Dendritic cell treated with granulocyte-macrophage colony-stimulating factor and Interleukin-4, amounts not matched to agents 40 ng/mL and 50 ng/mL, for 4 days (primary cell): ENCODE measurements around the gene TREX2.

ENCODE experiments used
- H3K27ac Mint-ChIP-seq: one replicate; pipeline ENCODE4 v1.8.0; 2022; ENCODE audit warnings: mild to moderate bottlenecking, mixed read lengths
- H3K27me3 Mint-ChIP-seq: one replicate; pipeline ENCODE4 v1.8.0; 2022; ENCODE audit warnings: mild to moderate bottlenecking, mixed read lengths
- H3K36me3 Mint-ChIP-seq: one replicate; pipeline ENCODE4 v1.8.0; 2022; ENCODE audit warnings: low read depth, mixed read lengths
- H3K4me1 Mint-ChIP-seq: one replicate; pipeline ENCODE4 v1.8.0; 2022; ENCODE audit warnings: low read depth, mixed read lengths
- H3K4me3 Mint-ChIP-seq: one replicate; pipeline ENCODE4 v1.8.0; 2022; ENCODE audit warnings: mild to moderate bottlenecking, moderate library complexity, mixed read lengths
- H3K9me3 Mint-ChIP-seq: one replicate; pipeline ENCODE4 v1.8.0; 2022; ENCODE audit warnings: mixed read lengths
- intact Hi-C: fragments of 100-400 bp; cut with micrococcal nuclease; formaldehyde crosslinking; loops from one replicate; pipeline ENCODE4 v1.15.0; 2022

Gene TREX2

GRCh38 chrX:153445856-153446635 lies at the start of gene TREX2:
TREX2 (minus strand) TSS chrX:153446056; CDS start chrX:153445430, 626 bp downstream.
- H3K4me1 Mint-ChIP-seq, result no peaks in the 10 kb centered on the region
- intact Hi-C loops, result no loop called here
- H3K36me3 Mint-ChIP-seq, result peaks cover 33% of the 10 kb centered on the region
- H3K9me3 Mint-ChIP-seq, result no peaks in the 10 kb centered on the region
- H3K27me3 Mint-ChIP-seq, result no peaks in the 10 kb centered on the region
- H3K27ac Mint-ChIP-seq, result no peak within 1 kb of the TSS
- no peak within 1 kb of the TSS for H3K4me3 Mint-ChIP-seq

- Mint-ChIP-seq H3K4me3 (no peak overlapping the region), H3K9me3 (no peaks in the 10 kb centered on the region), H3K27ac (no peak overlapping the region), H3K4me1 (peaks cover 6% of the 10 kb centered on the region), H3K27me3 (peaks cover 31% of the 10 kb centered on the region), H3K36me3 (no peaks in the 10 kb centered on the region)
- intact Hi-C loops, result no loop called here
Measured at GRCh38 chrX:153495362-153495751, 49.5 kb upstream of the TREX2 start.

- H3K27ac Mint-ChIP-seq, result no peak within 1 kb of the TSS
- no peaks in the 10 kb centered on the region for H3K9me3 Mint-ChIP-seq
- no peak within 1 kb of the TSS for H3K4me3 Mint-ChIP-seq
- H3K36me3 Mint-ChIP-seq, result no peaks in the 10 kb centered on the region
- peaks cover 31% of the 10 kb centered on the region for H3K27me3 Mint-ChIP-seq
- intact Hi-C loops, result no loop called here
- H3K4me1 Mint-ChIP-seq, result peaks cover 6% of the 10 kb centered on the region
Measured at GRCh38 chrX:153494541-153495361, 48.9 kb upstream of the TREX2 start, which contains the start of gene BGN. BGN (plus strand) TSS chrX:153494980; CDS start chrX:153504632, 9,652 bp downstream.

- intact Hi-C loops, result no loop called here
- Mint-ChIP-seq H3K27ac (no peak overlapping the region), H3K27me3 (peaks cover 31% of the 10 kb centered on the region), H3K4me3 (no peak overlapping the region), H3K9me3 (no peaks in the 10 kb centered on the region), H3K4me1 (peaks cover 6% of the 10 kb centered on the region), H3K36me3 (no peaks in the 10 kb centered on the region)
Measured at GRCh38 chrX:153494061-153494460, 48.2 kb upstream of the TREX2 start.

GRCh38 chrX:153493085-153493484 lies 47.2 kb upstream of the TREX2 start:
- intact Hi-C loops, result no loop called here
- H3K4me1 Mint-ChIP-seq, result peaks cover 6% of the 10 kb centered on the region
- peaks cover 31% of the 10 kb centered on the region for H3K27me3 Mint-ChIP-seq
- no peak overlapping the region for H3K4me3 Mint-ChIP-seq
- H3K9me3 Mint-ChIP-seq, result no peaks in the 10 kb centered on the region
- H3K27ac Mint-ChIP-seq, result no peak overlapping the region
- H3K36me3 Mint-ChIP-seq, result no peaks in the 10 kb centered on the region

GRCh38 chrX:153492543-153492942 lies 46.7 kb upstream of the TREX2 start:
- Mint-ChIP-seq H3K4me3 (no peak overlapping the region), H3K4me1 (peaks cover 6% of the 10 kb centered on the region), H3K27me3 (peaks cover 31% of the 10 kb centered on the region), H3K27ac (no peak overlapping the region), H3K36me3 (no peaks in the 10 kb centered on the region), H3K9me3 (no peaks in the 10 kb centered on the region)
- intact Hi-C loops, result no loop called here

GRCh38 chrX:153491918-153492317 lies 46.1 kb upstream of the TREX2 start:
- Mint-ChIP-seq H3K4me3 (no peak overlapping the region), H3K27me3 (peaks cover 31% of the 10 kb centered on the region), H3K36me3 (no peaks in the 10 kb centered on the region), H3K27ac (no peak overlapping the region), H3K4me1 (peaks cover 6% of the 10 kb centered on the region), H3K9me3 (no peaks in the 10 kb centered on the region)
- intact Hi-C loops, result no loop called here

GRCh38 chrX:153491351-153491914 lies 45.6 kb upstream of the TREX2 start:
- H3K27ac Mint-ChIP-seq, result no peak overlapping the region
- H3K27me3 Mint-ChIP-seq, result peaks cover 30% of the 10 kb centered on the region
- intact Hi-C loops, result no loop called here
- no peaks in the 10 kb centered on the region for H3K36me3 Mint-ChIP-seq
- H3K4me1 Mint-ChIP-seq, result peaks cover 6% of the 10 kb centered on the region
- H3K4me3 Mint-ChIP-seq, result no peak overlapping the region
- no peaks in the 10 kb centered on the region for H3K9me3 Mint-ChIP-seq

- H3K27me3 Mint-ChIP-seq, result peaks cover 22% of the 10 kb centered on the region
- no peaks in the 10 kb centered on the region for H3K36me3 Mint-ChIP-seq
- no peak overlapping the region for H3K4me3 Mint-ChIP-seq
- intact Hi-C loops, result no loop called here
- no peak overlapping the region for H3K27ac Mint-ChIP-seq
- H3K4me1 Mint-ChIP-seq, result peaks cover 4% of the 10 kb centered on the region
- no peaks in the 10 kb centered on the region for H3K9me3 Mint-ChIP-seq
Measured at GRCh38 chrX:153490217-153490930, 44.5 kb upstream of the TREX2 start.

- H3K27me3 Mint-ChIP-seq, result peaks cover 3% of the 10 kb centered on the region
- intact Hi-C loops, result no loop called here
- H3K4me1 Mint-ChIP-seq, result no peaks in the 10 kb centered on the region
- H3K27ac Mint-ChIP-seq, result no peak overlapping the region
- no peak overlapping the region for H3K4me3 Mint-ChIP-seq
- H3K36me3 Mint-ChIP-seq, result no peaks in the 10 kb centered on the region
- H3K9me3 Mint-ChIP-seq, result no peaks in the 10 kb centered on the region
Measured at GRCh38 chrX:153488231-153488914, 42.5 kb upstream of the TREX2 start.

GRCh38 chrX:153487590-153488071 lies 41.8 kb upstream of the TREX2 start:
- intact Hi-C loops, result no loop called here
- peaks cover 2% of the 10 kb centered on the region for H3K27me3 Mint-ChIP-seq
- no peak overlapping the region for H3K27ac Mint-ChIP-seq
- H3K4me3 Mint-ChIP-seq, result no peak overlapping the region
- H3K4me1 Mint-ChIP-seq, result no peaks in the 10 kb centered on the region
- H3K36me3 Mint-ChIP-seq, result no peaks in the 10 kb centered on the region
- H3K9me3 Mint-ChIP-seq, result no peaks in the 10 kb centered on the region

GRCh38 chrX:153486171-153486570 lies 40.3 kb upstream of the TREX2 start:
- Mint-ChIP-seq H3K27me3 (no peaks in the 10 kb centered on the region), H3K4me3 (no peak overlapping the region), H3K36me3 (no peaks in the 10 kb centered on the region), H3K9me3 (no peaks in the 10 kb centered on the region), H3K4me1 (no peaks in the 10 kb centered on the region), H3K27ac (no peak overlapping the region)
- intact Hi-C loops, result no loop called here

- no peaks in the 10 kb centered on the region for H3K9me3 Mint-ChIP-seq
- H3K36me3 Mint-ChIP-seq, result no peaks in the 10 kb centered on the region
- no peaks in the 10 kb centered on the region for H3K4me1 Mint-ChIP-seq
- H3K27ac Mint-ChIP-seq, result no peak overlapping the region
- H3K27me3 Mint-ChIP-seq, result no peaks in the 10 kb centered on the region
- intact Hi-C loops, result no loop called here
- no peak overlapping the region for H3K4me3 Mint-ChIP-seq
Measured at GRCh38 chrX:153485396-153486080, 39.7 kb upstream of the TREX2 start.
